Measurements from ENCODE around the gene ATP10A.

GRCh38 chr15:25773248-25773647, 89.9 kb downstream of the ATP10A start:
- TF ChIP-seq CTCF (IDR thresholded peaks at IDR 0.05) (no peak), POLR2A (IDR thresholded peaks at IDR 0.05) (no peak), EP300 (IDR thresholded peaks at IDR 0.05) (no peak)
